GM10847 (cell line): ENCODE data around the gene GPR176.

ENCODE experiments used
- POLR2A ChIP-seq: IDR thresholded peaks from 2 replicates; pipeline ENCODE4 v1.6.1; 2011; ENCODE audit not compliant: insufficient read length; ENCODE audit errors: extremely low read depth

The GPR176 gene

GRCh38 chr15:39777496-39777895 is 142.6 kb downstream of the GPR176 start:
- TF ChIP-seq POLR2A, result no peak

- no peak for TF ChIP-seq POLR2A
Observed at GRCh38 chr15:39776068-39776467, 144.0 kb downstream of the GPR176 start.

- TF ChIP-seq POLR2A, result no peak
Observed at GRCh38 chr15:39774688-39775267, 145.3 kb downstream of the GPR176 start.

GRCh38 chr15:39770748-39771689 is 149.0 kb downstream of the GPR176 start:
- no peak for TF ChIP-seq POLR2A

GRCh38 chr15:39767921-39768320 is 152.1 kb downstream of the GPR176 start:
- no peak for TF ChIP-seq POLR2A

GRCh38 chr15:39761006-39761405 is 159.1 kb downstream of the GPR176 start:
- TF ChIP-seq POLR2A, result no peak

GRCh38 chr15:39756806-39757522 is 163.1 kb downstream of the GPR176 start:
- no peak for TF ChIP-seq POLR2A

GRCh38 chr15:39752991-39753390 is 167.1 kb downstream of the GPR176 start:
- TF ChIP-seq POLR2A, result no peak

- TF ChIP-seq POLR2A, result no peak
Observed at GRCh38 chr15:39752246-39752645, 167.8 kb downstream of the GPR176 start.
